HCT116 (cell line): ENCODE measurements around the gene TOMM40L. TPM values are rescaled to one million over a fixed set of nuclear protein-coding genes. Genes with fewer than 3 reads are reported as not detected.
A peak's percentile ranks its signal among the peaks of the same experiment; 100 is the strongest.

Experiments
- ATAC-seq: fragments of 200-7000 bp; cut with Tn5 transposase; 2 replicates; pipeline ENCODE4 v1.9.1; 2020; ENCODE audit warnings: mild to moderate bottlenecking, moderate library complexity
- BruUV-seq: library from RNA; stranded (reverse); fragments of 400-500 nt; replicated peaks from 2 replicates; lab custom pipeline; 2021; lab: Mats Ljungman, UMichigan
- CTCF ChIA-PET: fragments of 300-600 bp; sonication (Branson Sonifier 250); formaldehyde crosslinking; loops from one replicate; lab custom pipeline; 2021; ENCODE audit warnings: antibody characterized with exemption; lab: Charles Lee
- POLR2A ChIA-PET: fragments of 300-600, 350-600 bp; sonication (Branson Sonifier 250); formaldehyde crosslinking; loops from one replicate; lab custom pipeline; 2021; ENCODE audit warnings: antibody characterized with exemption; lab: Charles Lee
- RAD21 ChIA-PET, 2 experiments: fragments of 300-600 bp; sonication (Branson Sonifier 250); formaldehyde crosslinking; loops; one replicate each; lab custom pipeline; 2023; ENCODE audit warnings: low total read pairs in 2 of 2; ENCODE audit not compliant: uncharacterized antibody in 2 of 2, unreplicated experiment in 2 of 2, low non-redundant PET in 1 of 2; lab: Charles Lee
- DNase-seq: peaks from one replicate; pipeline ENCODE4 v3.0.0-alpha.2; 2010; ENCODE audit warnings: low read depth, low spot score
- H2AFZ ChIP-seq: fragments of 200-600 bp; shearing (Covaris generic), sonication (generic); 2 replicates; pipeline ENCODE4 v1.6.1; 2017; ENCODE audit warnings: low read depth, mixed run types, mixed read lengths, antibody characterized with exemption, low read length; ENCODE audit not compliant: poor library complexity, severe bottlenecking
- H3K27ac ChIP-seq: 2 replicates; pipeline ENCODE4 v1.5.1; 2012; ENCODE audit warnings: low read depth, low read length
- H3K27me3 ChIP-seq: fragments of 200-600 bp; sonication (generic); 2 replicates; pipeline ENCODE4 v1.6.1; 2016; ENCODE audit warnings: mixed run types, low read length, mixed read lengths; ENCODE audit not compliant: insufficient read depth
- H3K36me3 ChIP-seq, 2 experiments: fragments of 200-500 bp in 1 of 2; fragments of 200-600 bp in 1 of 2; sonication (Bioruptor generic) in 1 of 2; sonication (generic) in 1 of 2; 2 replicates each; pipeline versions ENCODE4 v1.5.1 to v1.6.1; 2014 to 2016; ENCODE audit warnings: low read length in 2 of 2, inconsistent platforms in 1 of 2, mixed read lengths in 1 of 2, mixed run types in 1 of 2; ENCODE audit not compliant: insufficient read depth in 2 of 2, control insufficient read depth in 1 of 2
- H3K4me1 ChIP-seq, 2 experiments: fragments of 200-600 bp in 1 of 2; sonication (generic) in 1 of 2; 2 replicates each; pipeline versions ENCODE4 v1.5.1 to v1.6.1; 2012 to 2017; ENCODE audit warnings: low read length in 2 of 2, inconsistent platforms in 1 of 2, mild to moderate bottlenecking in 1 of 2, mixed read lengths in 1 of 2, mixed run types in 1 of 2, moderate library complexity in 1 of 2; ENCODE audit not compliant: insufficient read depth in 2 of 2, control insufficient read depth in 1 of 2
- H3K4me2 ChIP-seq: fragments of 200-600 bp; sonication (generic); 2 replicates; pipeline ENCODE4 v1.6.1; 2017; ENCODE audit warnings: mixed run types, low read length, mixed read lengths
- H3K4me3 ChIP-seq, 2 experiments: fragments of 200-600 bp in 1 of 2; sonication (generic) in 1 of 2; replicated peaks in 1 of 2; 2 replicates each; pipeline ENCODE4 v1.5.1; 2011 to 2016; ENCODE audit warnings: low read length in 2 of 2, control low read depth in 1 of 2, low read depth in 1 of 2, mild to moderate bottlenecking in 1 of 2, mixed read lengths in 1 of 2, mixed run types in 1 of 2
- H3K79me2 ChIP-seq: fragments of 200-600 bp; sonication (generic); 2 replicates; pipeline ENCODE4 v1.6.1; 2017; ENCODE audit warnings: mild to moderate bottlenecking, mixed run types, low read length, moderate library complexity, mixed read lengths; ENCODE audit not compliant: insufficient read depth
- H3K9ac ChIP-seq: fragments of 200-600 bp; sonication (generic); 2 replicates; pipeline ENCODE4 v1.6.1; 2016; ENCODE audit warnings: low read length, mixed read lengths
- H3K9me2 ChIP-seq: fragments of 200-600 bp; sonication (generic), shearing (Covaris generic); 2 replicates; pipeline ENCODE4 v1.6.1; 2017; ENCODE audit warnings: mixed run types, mild to moderate bottlenecking, moderate library complexity; ENCODE audit not compliant: insufficient read depth
- H3K9me3 ChIP-seq, 2 experiments: fragments of 200-500 bp in 1 of 2; fragments of 200-600 bp in 1 of 2; sonication (Bioruptor generic) in 1 of 2; sonication (generic) in 1 of 2; 2 replicates each; pipeline ENCODE4 v1.6.1; 2014 to 2017; ENCODE audit warnings: low read length in 2 of 2, mixed read lengths in 2 of 2, inconsistent platforms in 1 of 2, low read depth in 1 of 2, mild to moderate bottlenecking in 1 of 2, mixed run types in 1 of 2, moderate library complexity in 1 of 2; ENCODE audit not compliant: control insufficient read depth in 1 of 2, insufficient read depth in 1 of 2
- H4K20me1 ChIP-seq: fragments of 200-600 bp; sonication (generic), shearing (Covaris generic); 2 replicates; pipeline ENCODE4 v1.6.1; 2017; ENCODE audit warnings: mixed run types, mild to moderate bottlenecking, moderate library complexity; ENCODE audit not compliant: insufficient read depth
- ATF3 ChIP-seq: IDR thresholded peaks from 2 replicates; pipeline ENCODE4 v1.6.1; 2012
- CBX3 ChIP-seq: IDR thresholded peaks from 2 replicates; pipeline ENCODE4 v1.6.1; 2012; ENCODE audit warnings: low read depth
- CEBPB ChIP-seq: IDR thresholded peaks from 2 replicates; pipeline ENCODE4 v1.6.1; 2012; ENCODE audit warnings: low read depth
- EGR1 ChIP-seq: IDR thresholded peaks from 2 replicates; pipeline ENCODE4 v1.6.1; 2012; ENCODE audit warnings: low read depth
- ELF1 ChIP-seq: IDR thresholded peaks from 2 replicates; pipeline ENCODE4 v1.6.1; 2012; ENCODE audit warnings: low read depth, borderline replicate concordance
- EZH2 ChIP-seq: fragments of 200-600 bp; sonication (generic); IDR thresholded peaks from 2 replicates; pipeline ENCODE4 v1.6.1; 2017; ENCODE audit warnings: antibody characterized with exemption, mixed run types
- EZH2phosphoT487 ChIP-seq: fragments of 200-600 bp; IDR thresholded peaks from 2 replicates; pipeline ENCODE4 v1.6.1; 2018; ENCODE audit warnings: antibody characterized with exemption, borderline replicate concordance
- FOSL1 ChIP-seq: IDR thresholded peaks from 2 replicates; pipeline ENCODE4 v1.6.1; 2012; ENCODE audit warnings: low read depth
- MAX ChIP-seq: IDR thresholded peaks from 2 replicates; pipeline ENCODE4 v1.6.1; 2012
- POLR2A ChIP-seq: IDR thresholded peaks from 2 replicates; pipeline ENCODE4 v1.7.0; 2011; ENCODE audit warnings: borderline replicate concordance; ENCODE audit not compliant: insufficient read depth, insufficient read length; ENCODE audit errors: extremely low read depth
- RAD21 ChIP-seq: IDR thresholded peaks from 2 replicates; pipeline ENCODE4 v1.6.1; 2012; ENCODE audit warnings: low read depth, mild to moderate bottlenecking
- REST ChIP-seq: IDR thresholded peaks from 2 replicates; pipeline ENCODE4 v1.6.1; 2012; ENCODE audit warnings: low read depth
- SIN3A ChIP-seq: IDR thresholded peaks from 2 replicates; pipeline ENCODE4 v1.6.1; 2012; ENCODE audit warnings: low read depth
- SP1 ChIP-seq: IDR thresholded peaks from 2 replicates; pipeline ENCODE4 v1.6.1; 2012; ENCODE audit warnings: low read depth
- SRF ChIP-seq: IDR thresholded peaks from 2 replicates; pipeline ENCODE4 v1.6.1; 2012; ENCODE audit warnings: low read depth
- TCF7L2 ChIP-seq: IDR thresholded peaks from 2 replicates; pipeline ENCODE4 v1.7.0; 2011; ENCODE audit warnings: borderline replicate concordance, inconsistent platforms; ENCODE audit not compliant: insufficient read depth, insufficient read length; ENCODE audit errors: extremely low read depth
- YY1 ChIP-seq: IDR thresholded peaks from 2 replicates; pipeline ENCODE4 v1.6.1; 2011; ENCODE audit warnings: low read length, low read depth, moderate library complexity, mild to moderate bottlenecking; ENCODE audit not compliant: insufficient replicate concordance; ENCODE audit errors: extremely low read depth
- ZFX ChIP-seq: fragments of 450-650 bp; IDR thresholded peaks from 2 replicates; pipeline ENCODE4 v1.6.1; 2017
- ZNF274 ChIP-seq: fragments of 200-500 bp; sonication (Bioruptor generic); IDR thresholded peaks from 2 replicates; pipeline ENCODE4 v1.6.1; 2014; ENCODE audit warnings: mild to moderate bottlenecking, low read depth, low read length, inconsistent platforms
- intact Hi-C: fragments of 100-400 bp; cut with micrococcal nuclease; formaldehyde crosslinking; loops from 2 replicates; pipeline ENCODE4 v1.10.0; 2022
- total RNA-seq: library from RNA; stranded (reverse); gene quantifications from one replicate; pipeline ENCODE4 v1.2.1, GENCODE V29; 2021; ENCODE audit not compliant: unreplicated experiment

Gene TOMM40L
- total RNA-seq, 1 experiment from 2014 or later = 9.8 TPM

GRCh38 chr1:161200992-161201835, 24.6 kb upstream of the TOMM40L start (continued):
- no peak for TF ChIP-seq EZH2

GRCh38 chr1:161201836-161202712, 23.8 kb upstream of the TOMM40L start, which contains the start of gene NDUFS2:
Gene NDUFS2, plus strand, starts transcription at chr1:161202367. Its CDS starts 19 bp downstream, at chr1:161202386.
- ATAC-seq (peak; percentile 96), DNase-seq (peak; percentile 99)
- H3K9me2 ChIP-seq = no peaks in the 10 kb centered on the region
- H4K20me1 ChIP-seq = no peaks in the 10 kb centered on the region
- H3K4me2 ChIP-seq = peak within 1 kb of the TSS; percentile 89
- H3K9ac ChIP-seq = peak within 1 kb of the TSS; percentile 98
- peaks cover 8 to 38% of the 10 kb centered on the region in 2 experiments; a peak in 3 of 4 replicates for H3K4me1 ChIP-seq
- ChIA-PET POLR2A (interaction anchor here (0.9 to 3.0 kb wide), 7 partner anchors 8 to 86 kb away, joined by 3 to 12 read pairs (median 5); partner anchors contain the start of genes B4GALT3, PPOX and TOMM40L), RAD21 (no interaction called here), CTCF (interaction anchor here (0.7 to 1.8 kb wide), 6 partner anchors 10 to 180 kb away, joined by 3 to 7 read pairs (median 4); partner anchors contain the start of genes APOA2, PPOX and TOMM40L)
- BruUV-seq = TSS peak; percentile 90
- no peaks in the 10 kb centered on the region for H3K9me3 ChIP-seq
- no peak within 1 kb of the TSS for H2AFZ ChIP-seq
- H3K79me2 ChIP-seq = peaks cover 29% of the 10 kb centered on the region
- peak within 1 kb of the TSS; percentile 94 to 98 for H3K4me3 ChIP-seq
- no peaks in the 10 kb centered on the region for H3K27me3 ChIP-seq
- intact Hi-C loops = no loop called here
- peak within 1 kb of the TSS; percentile 65 for H3K27ac ChIP-seq
- peaks cover 19 to 26% of the 10 kb centered on the region in 2 experiments; a peak in 2 of 4 replicates for H3K36me3 ChIP-seq
- TF ChIP-seq SP1 (no peak), ZNF274 (no peak), CEBPB (no peak), MAX (no peak), ATF3 (no peak), TCF7L2 (no peak), ELF1 (no peak; the same call in 1 of the 2 replicates), YY1 (peak; percentile 100), CBX3 (no peak), EZH2phosphoT487 (no peak), FOSL1 (no peak), RAD21 (no peak), SRF (no peak), EZH2 (no peak), EGR1 (peak; percentile 93), ZFX (peak; percentile 71; the same call in 1 of the 2 replicates), POLR2A (peak; percentile 76), REST (no peak), SIN3A (no peak)
